ENCODE data around the gene NHLH1. TPM values are rescaled to one million over a fixed set of nuclear protein-coding genes. Genes with fewer than 3 reads are reported as not detected.

Gene NHLH1
- polyA plus RNA-seq, 3 donors from 2014 or later: not detected

GRCh38 chr1:160402001-160402795 is 35.3 kb downstream of the NHLH1 start:
- Mint-ChIP-seq H3K4me3 (no peak overlapping the region), H3K9me3 (no peaks in the 10 kb centered on the region), H3K36me3 (no peaks in the 10 kb centered on the region), H3K4me1 (peaks cover 0 to 6% of the 10 kb centered on the region in 2 donors), H3K27me3 (ENCODE audit: low read depth in 3 of 3) (peaks cover 4 to 15% (median 8%) of the 10 kb centered on the region in 3 donors), H3K27ac (no peak overlapping the region)
- DNase-seq: no peak

GRCh38 chr1:160403244-160403643 is 36.4 kb downstream of the NHLH1 start:
- DNase-seq: no peak
- peaks cover 0 to 6% of the 10 kb centered on the region in 2 donors for H3K4me1 Mint-ChIP-seq
- no peak overlapping the region for H3K4me3 Mint-ChIP-seq
- H3K9me3 Mint-ChIP-seq: no peaks in the 10 kb centered on the region
- H3K27me3 Mint-ChIP-seq (ENCODE audit: low read depth in 3 of 3): peaks cover 4 to 15% (median 8%) of the 10 kb centered on the region in 3 donors
- no peak overlapping the region for H3K27ac Mint-ChIP-seq
- no peaks in the 10 kb centered on the region for H3K36me3 Mint-ChIP-seq

DNA sequence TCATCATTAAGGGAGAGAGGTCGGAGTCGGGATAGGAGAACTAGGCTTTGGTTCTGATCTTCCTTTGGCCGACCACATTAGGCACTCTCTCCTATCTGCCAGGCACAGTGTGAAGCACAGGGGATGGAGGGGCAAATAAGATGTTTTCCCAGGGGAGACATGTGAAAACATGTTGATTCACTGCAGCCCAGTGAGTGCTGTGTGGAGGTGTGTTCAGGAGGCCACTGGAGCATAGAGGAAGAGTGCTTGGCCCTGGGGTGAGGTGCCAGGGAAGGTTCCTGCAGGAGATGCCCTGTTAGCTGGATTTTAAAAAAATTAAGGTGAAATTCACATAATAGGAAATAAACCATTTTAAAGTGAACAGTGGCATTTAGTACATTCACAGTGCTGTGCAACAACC is 37.2 kb downstream of the NHLH1 start:
- H3K27ac Mint-ChIP-seq: no peak overlapping the region
- H3K36me3 Mint-ChIP-seq: no peaks in the 10 kb centered on the region
- DNase-seq: no peak
- peaks cover 5 to 15% (median 8%) of the 10 kb centered on the region in 3 donors for H3K27me3 Mint-ChIP-seq (ENCODE audit: low read depth in 3 of 3)
- peaks cover 0 to 6% of the 10 kb centered on the region in 2 donors for H3K4me1 Mint-ChIP-seq
- no peak overlapping the region for H3K4me3 Mint-ChIP-seq
- H3K9me3 Mint-ChIP-seq: peaks cover 0 to 2% (median 0%) of the 10 kb centered on the region in 6 donors

- peaks cover 5 to 15% (median 10%) of the 10 kb centered on the region in 3 donors for H3K27me3 Mint-ChIP-seq (ENCODE audit: low read depth in 3 of 3)
- no peak overlapping the region for H3K27ac Mint-ChIP-seq
- no peaks in the 10 kb centered on the region for H3K36me3 Mint-ChIP-seq
- H3K4me1 Mint-ChIP-seq: peaks cover 0 to 6% of the 10 kb centered on the region in 2 donors
- no peak overlapping the region for H3K4me3 Mint-ChIP-seq
- peaks cover 0 to 2% (median 0%) of the 10 kb centered on the region in 6 donors for H3K9me3 Mint-ChIP-seq
- no peak for DNase-seq
Measured at GRCh38 chr1:160405331-160405877, 38.5 kb downstream of the NHLH1 start.

GRCh38 chr1:160406131-160406968 is 39.5 kb downstream of the NHLH1 start:
- Mint-ChIP-seq H3K4me3 (no peak overlapping the region), H3K9me3 (peaks cover 0 to 2% (median 0%) of the 10 kb centered on the region in 6 donors), H3K27me3 (ENCODE audit: low read depth in 3 of 3) (peaks cover 3 to 12% (median 8%) of the 10 kb centered on the region in 3 donors), H3K27ac (no peak overlapping the region), H3K4me1 (peaks cover 0 to 4% of the 10 kb centered on the region in 2 donors), H3K36me3 (no peaks in the 10 kb centered on the region)
- DNase-seq: no peak

DNA sequence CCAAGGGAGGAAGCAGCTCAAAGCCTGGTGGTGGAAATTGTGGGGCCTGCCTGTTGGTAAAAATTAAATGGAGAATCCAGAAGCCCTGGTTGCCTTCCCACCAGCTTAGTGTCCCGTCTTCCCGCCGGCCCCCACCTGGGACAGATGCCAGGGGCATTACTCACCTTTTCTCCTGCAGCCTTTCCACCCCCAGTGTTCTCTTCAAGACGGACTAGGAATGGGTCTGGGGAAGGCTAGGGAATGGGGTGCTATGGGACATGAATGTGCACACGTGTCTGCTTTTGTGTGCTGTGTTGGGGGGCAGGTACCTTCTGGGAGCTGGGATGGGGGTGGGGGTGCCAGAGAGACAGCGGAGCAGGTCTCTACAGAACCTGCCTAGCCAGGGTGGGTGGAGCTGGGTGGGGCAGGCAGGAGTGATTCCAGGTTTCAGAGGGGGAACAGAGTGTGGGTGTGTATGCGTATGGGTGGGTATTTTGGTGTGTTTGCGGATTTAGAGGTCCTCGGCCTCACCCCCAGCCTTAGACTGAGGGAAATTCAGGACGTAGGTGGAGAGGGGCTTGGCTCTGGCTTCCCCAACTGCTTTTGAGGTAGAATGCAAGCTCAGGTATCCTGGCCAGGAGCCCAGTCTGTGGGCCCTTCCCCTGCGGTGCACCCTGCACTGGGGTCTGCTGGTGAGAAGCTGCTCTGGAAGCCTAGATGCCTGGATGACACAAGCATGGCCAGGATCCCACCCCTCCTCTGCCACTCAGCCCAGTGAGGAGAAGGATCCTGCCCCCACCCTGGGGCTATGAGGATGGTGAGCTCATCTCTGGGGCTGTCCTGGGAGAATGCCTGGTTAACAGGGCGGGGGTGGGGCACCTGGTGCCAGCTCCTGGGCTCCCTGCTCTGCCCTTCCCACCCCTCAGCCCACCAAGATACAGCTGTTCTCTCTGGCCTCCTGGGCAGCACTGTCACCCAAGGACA is 41.2 kb downstream of the NHLH1 start:
- peaks cover 0 to 2% (median 0%) of the 10 kb centered on the region in 6 donors for H3K9me3 Mint-ChIP-seq
- no peak overlapping the region for H3K4me3 Mint-ChIP-seq
- DNase-seq: no peak
- peaks cover 1 to 6% (median 3%) of the 10 kb centered on the region in 3 donors for H3K27me3 Mint-ChIP-seq (ENCODE audit: low read depth in 3 of 3)
- H3K4me1 Mint-ChIP-seq: no peaks in the 10 kb centered on the region
- H3K36me3 Mint-ChIP-seq: no peaks in the 10 kb centered on the region
- H3K27ac Mint-ChIP-seq: no peak overlapping the region

DNA sequence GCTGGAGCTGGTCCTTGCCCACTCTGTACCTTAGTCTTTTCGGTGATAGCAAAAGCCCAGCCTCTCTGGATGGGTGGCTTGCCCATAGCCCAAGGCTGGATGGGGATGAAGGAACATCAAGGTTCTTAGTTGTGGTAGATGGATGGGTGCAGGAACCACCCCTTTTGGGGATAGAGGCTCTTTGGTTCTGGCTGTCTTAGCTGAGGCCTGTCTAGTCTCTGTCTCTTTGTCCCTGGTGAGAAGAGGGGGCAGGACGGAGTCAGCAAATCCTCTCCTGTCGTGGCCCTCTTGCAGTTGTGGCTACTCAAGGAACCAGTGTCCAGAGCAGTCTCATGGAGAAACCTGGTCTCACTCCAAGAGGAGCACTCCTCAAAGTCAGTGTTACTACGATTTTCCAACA is 42.0 kb downstream of the NHLH1 start:
- Mint-ChIP-seq H3K4me3 (no peak overlapping the region), H3K4me1 (no peaks in the 10 kb centered on the region), H3K27ac (no peak overlapping the region), H3K36me3 (no peaks in the 10 kb centered on the region), H3K9me3 (peaks cover 0 to 2% (median 0%) of the 10 kb centered on the region in 6 donors), H3K27me3 (ENCODE audit: low read depth in 3 of 3) (peaks cover 0 to 3% (median 1%) of the 10 kb centered on the region in 3 donors)
- DNase-seq: no peak

DNA sequence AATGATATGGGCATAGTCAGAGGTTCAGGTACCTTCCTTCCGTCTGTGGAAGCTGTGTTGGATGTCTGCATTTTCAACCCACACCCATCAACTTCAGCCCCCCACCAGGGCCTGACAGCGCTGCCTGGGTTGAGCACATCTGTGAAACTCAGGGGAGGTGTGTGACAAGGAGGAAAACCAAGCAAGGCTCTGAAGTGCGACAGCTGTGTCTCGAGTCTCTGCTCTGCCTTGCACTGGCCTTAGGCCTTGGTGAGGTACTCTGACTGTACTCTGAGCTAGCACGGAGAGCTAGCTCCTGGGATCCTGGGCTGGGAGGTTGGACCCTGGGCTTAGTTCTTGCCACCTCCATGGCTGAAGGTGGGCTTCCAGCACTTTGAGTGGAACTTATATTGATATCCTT is 42.6 kb downstream of the NHLH1 start:
- Mint-ChIP-seq H3K9me3 (peaks cover 0 to 2% (median 0%) of the 10 kb centered on the region in 6 donors), H3K27ac (no peak overlapping the region), H3K27me3 (ENCODE audit: low read depth in 3 of 3) (peaks cover 0 to 3% (median 3%) of the 10 kb centered on the region in 3 donors), H3K36me3 (no peaks in the 10 kb centered on the region), H3K4me3 (no peak overlapping the region), H3K4me1 (no peaks in the 10 kb centered on the region)
- no peak for DNase-seq

GRCh38 chr1:160410406-160411005 is 43.6 kb downstream of the NHLH1 start:
- DNase-seq: no peak
- Mint-ChIP-seq H3K4me3 (no peak overlapping the region), H3K4me1 (no peaks in the 10 kb centered on the region), H3K36me3 (no peaks in the 10 kb centered on the region), H3K9me3 (peaks cover 0 to 2% (median 0%) of the 10 kb centered on the region in 6 donors), H3K27me3 (ENCODE audit: low read depth in 3 of 3) (peaks cover 0 to 3% (median 3%) of the 10 kb centered on the region in 3 donors), H3K27ac (no peak overlapping the region)

- DNase-seq: no peak
- Mint-ChIP-seq H3K27me3 (ENCODE audit: low read depth in 3 of 3) (peaks cover 0 to 3% (median 3%) of the 10 kb centered on the region in 3 donors), H3K36me3 (no peaks in the 10 kb centered on the region), H3K4me3 (no peak overlapping the region), H3K27ac (no peak overlapping the region), H3K4me1 (no peaks in the 10 kb centered on the region), H3K9me3 (peaks cover 0 to 2% (median 0%) of the 10 kb centered on the region in 6 donors)
Measured at GRCh38 chr1:160411271-160412027, 44.6 kb downstream of the NHLH1 start.

GRCh38 chr1:160412028-160412362 is 45.1 kb downstream of the NHLH1 start:
- no peak for DNase-seq
- Mint-ChIP-seq H3K4me3 (no peak overlapping the region), H3K9me3 (peaks cover 0 to 2% (median 0%) of the 10 kb centered on the region in 6 donors), H3K36me3 (no peaks in the 10 kb centered on the region), H3K4me1 (no peaks in the 10 kb centered on the region), H3K27ac (no peak overlapping the region), H3K27me3 (ENCODE audit: low read depth in 3 of 3) (peaks cover 0 to 3% (median 3%) of the 10 kb centered on the region in 3 donors)

DNA sequence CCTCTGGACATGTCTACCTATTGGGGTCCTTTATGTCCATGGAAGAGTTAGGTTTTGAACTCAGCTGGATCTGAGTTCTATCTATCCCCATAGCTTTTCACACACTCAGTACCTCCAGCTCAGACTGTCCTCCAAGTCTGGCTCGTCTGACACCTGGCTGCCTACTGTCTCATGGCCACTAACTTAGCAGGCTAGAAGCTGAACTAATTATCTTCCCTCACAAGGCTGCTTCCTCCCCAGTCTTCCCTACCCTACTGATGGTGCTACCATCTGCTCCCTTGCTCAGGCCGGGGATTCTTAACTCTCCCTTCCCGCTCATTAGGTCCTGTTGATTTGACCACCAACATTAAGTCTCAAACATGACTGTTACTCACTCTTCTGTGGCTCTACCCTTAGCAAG is 46.8 kb downstream of the NHLH1 start:
- H3K36me3 Mint-ChIP-seq: no peaks in the 10 kb centered on the region
- H3K4me3 Mint-ChIP-seq: no peak overlapping the region
- peaks cover 0 to 2% (median 0%) of the 10 kb centered on the region in 6 donors for H3K9me3 Mint-ChIP-seq
- H3K27me3 Mint-ChIP-seq (ENCODE audit: low read depth in 3 of 3): peaks cover 0 to 6% (median 1%) of the 10 kb centered on the region in 3 donors
- no peaks in the 10 kb centered on the region for H3K4me1 Mint-ChIP-seq
- no peak for DNase-seq
- H3K27ac Mint-ChIP-seq: no peak overlapping the region

All from immature natural killer cell (primary cell).